Activated naive CD4-positive, alpha-beta T cell treated with anti-CD3 and anti-CD28 coated beads, Interleukin-2, amount 50 U/mL, for 16 hours (primary cell): ENCODE measurements around the gene KCND3.
"Not testable (repeated sequence)": the region's sequence is repeated elsewhere in the genome, so short reads cannot be mapped to it uniquely, and the experiment has no call there.

Experiments
- DNase-seq: peaks from one replicate; pipeline ENCODE4 v3.0.0-alpha.2; 2020

The KCND3 gene

DNA sequence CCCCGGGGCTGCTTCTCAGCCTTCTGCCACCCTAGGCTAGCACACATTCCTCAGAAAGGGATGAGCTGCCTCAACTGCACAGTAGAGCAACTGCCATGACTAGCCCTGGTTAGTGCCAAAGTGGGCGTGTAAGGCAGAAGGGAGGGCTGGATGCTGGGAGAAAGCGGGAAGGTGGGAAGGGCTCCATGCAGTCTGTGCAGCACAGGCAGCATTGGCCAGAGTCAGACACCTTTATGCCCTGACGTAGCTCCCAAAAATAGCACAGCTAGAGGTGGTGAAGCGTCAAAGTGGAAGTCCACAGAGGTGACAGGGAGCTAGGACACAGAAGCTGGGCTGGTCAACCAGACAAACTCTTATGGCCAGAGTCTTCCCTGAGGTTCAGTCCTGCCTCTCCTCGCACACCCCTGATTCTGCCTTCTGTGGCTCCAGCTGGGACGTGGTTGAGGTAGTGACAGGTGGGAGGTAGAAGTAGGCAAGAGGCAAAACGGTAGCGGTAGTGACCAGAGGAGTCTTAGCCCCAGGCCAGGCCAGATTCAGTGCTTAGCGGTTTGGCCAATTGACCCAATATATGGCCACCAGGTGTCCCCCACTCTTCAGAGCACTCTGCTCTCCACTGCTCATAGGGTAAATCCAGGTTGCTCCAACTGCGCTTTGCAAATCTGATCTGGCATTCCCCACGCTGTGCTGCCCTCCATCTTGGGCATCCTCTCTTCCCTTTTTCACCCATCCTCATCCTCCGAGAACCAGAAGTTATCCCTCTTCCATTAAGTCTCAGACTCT is 188.2 kb downstream of the KCND3 start:
- DNase-seq, result no peak

DNA sequence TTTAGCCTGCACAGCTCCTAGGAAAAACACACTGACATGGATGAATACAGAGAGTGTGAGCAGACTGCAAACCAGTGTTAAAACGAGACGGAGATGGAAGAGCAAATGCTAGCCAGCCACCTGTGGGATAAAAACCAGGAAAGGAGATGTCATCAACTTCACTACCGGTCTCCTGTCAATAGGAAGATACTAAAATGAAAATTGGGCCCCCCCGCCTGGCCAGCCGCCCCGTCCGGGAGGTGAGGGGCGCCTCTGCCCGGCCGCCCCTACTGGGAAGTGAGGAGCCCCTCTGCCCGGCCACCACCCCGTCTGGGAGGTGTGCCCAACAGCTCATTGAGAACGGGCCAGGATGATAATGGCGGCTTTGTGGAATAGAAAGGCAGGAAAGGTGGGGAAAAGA is 189.7 kb downstream of the KCND3 start:
- DNase-seq, result not testable (repeated sequence)

DNA sequence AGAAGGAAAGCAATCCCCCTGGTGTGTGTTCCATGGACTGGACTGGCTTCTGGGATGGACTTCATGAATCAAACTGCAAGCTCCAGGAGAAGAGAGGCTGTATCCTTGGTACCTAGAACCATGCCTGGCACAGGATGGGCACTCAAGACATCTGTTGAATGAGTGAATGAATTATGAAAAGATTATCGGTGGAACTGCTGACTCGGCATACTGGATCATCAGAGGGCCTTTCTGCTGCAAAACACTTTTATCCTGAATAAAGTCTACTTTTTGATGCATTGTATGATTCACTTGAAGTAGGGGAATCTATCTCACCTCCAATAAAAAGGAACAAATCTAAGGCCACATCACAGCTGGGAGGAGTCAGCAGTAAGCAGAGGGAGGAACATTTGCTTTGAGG is 190.9 kb downstream of the KCND3 start:
- no peak for DNase-seq

DNA sequence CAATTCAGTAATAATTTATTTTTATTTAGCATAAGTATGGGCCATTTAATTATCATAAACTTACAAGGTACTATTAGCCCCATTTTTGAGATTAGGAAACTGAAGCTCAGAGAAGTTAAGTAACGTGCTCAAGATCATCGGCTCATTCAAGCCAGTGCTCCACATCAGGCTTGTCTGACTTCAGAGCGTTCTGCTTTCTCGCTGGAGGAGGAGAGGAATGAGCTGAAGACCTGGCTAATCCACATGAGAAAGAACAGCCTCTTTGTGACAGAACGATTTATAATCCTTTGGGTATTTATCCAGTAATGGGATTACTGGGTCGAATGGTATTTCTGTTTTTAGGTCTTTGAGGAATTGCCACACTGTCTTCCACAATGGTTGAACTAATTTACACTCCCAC is 194.1 kb downstream of the KCND3 start:
- DNase-seq, result no peak

DNA sequence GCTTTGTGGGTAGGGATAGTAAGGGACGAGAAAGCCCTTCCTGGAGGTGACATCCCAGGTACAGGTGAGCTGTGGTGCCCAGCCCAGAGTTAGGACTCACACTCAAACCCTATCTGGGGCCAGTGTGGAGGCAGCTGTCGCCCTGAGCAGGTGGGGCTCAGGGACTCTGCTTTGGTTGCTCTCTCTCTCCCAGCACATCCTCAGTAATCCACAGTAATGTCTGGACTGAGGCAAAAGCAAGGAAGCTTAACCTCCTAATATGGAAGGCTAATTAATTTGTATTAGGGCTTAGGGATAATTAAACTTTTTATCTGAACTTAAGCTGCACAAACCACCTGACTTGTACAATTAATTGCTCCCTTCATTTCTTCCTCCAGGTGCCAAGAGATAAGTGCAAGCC is 195.5 kb downstream of the KCND3 start:
- DNase-seq, result no peak

DNA sequence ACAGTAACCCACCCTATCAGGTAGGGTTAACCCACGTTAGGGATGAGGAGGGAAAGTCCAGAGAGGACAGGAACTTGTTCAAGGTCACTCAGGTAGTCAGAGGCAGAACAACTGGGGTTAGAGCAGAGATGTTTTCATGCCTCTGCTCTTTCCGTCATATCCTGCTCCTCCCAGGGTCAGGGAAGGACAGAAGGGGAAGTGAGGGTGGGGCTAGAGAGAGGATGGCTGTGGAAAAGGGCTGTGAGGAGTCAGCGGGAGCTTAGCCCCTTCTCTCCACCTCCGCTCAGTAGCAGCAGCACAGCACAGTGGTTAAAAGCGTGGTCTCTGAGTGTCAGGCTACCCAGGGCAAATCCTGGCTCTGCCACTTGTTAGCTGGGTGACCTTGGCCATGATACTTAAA is 197.2 kb downstream of the KCND3 start:
- DNase-seq, result no peak

DNA sequence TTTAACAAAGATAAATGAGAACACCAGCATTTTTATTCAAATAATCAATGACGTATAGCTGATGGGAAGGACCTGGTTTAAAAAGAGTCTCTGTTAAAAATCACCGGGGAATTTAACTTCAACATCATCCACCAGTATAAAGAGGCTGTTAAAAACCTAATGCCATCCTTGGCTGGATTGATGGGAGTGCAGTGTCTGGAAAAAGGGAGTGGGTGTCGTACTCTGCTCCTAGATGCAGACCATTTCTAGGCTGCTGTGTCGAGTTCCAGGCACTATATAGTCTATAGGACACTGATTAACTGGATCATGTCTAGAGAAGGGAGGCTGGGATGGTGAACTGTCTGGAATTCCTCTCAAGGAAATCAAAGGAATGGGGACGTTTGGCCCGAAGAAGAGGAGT is 197.7 kb downstream of the KCND3 start:
- no peak for DNase-seq

DNA sequence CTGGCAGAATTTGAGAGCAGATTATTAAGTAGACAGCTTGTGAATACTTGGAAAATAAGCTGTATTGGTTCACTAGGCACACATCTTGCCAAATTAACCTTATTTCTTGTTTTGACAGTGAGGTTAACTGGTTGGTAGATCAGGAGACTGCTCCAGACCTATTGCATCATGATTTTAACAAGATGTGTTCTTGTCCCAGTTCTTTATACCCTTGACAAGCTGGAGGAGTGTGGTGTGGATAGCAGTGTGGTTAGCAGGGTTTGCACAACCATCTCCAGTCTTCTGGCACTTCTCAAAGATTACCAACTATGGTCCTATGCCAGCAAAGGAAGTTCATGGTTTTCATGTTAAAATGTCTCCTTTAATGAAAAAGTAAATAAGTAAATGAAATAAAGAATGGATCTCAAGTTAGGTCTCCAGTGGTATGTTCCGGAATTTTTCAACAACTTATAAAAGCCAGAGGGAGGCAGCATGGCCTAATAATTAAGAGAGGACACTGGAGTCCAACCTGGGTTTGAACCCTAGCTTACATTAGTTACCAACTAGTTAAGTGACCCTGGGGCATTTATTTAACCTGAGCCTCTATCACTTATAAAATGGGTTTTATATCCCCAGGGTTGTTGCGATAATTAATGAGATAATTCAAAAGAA is 199.7 kb downstream of the KCND3 start:
- DNase-seq, result no peak

DNA sequence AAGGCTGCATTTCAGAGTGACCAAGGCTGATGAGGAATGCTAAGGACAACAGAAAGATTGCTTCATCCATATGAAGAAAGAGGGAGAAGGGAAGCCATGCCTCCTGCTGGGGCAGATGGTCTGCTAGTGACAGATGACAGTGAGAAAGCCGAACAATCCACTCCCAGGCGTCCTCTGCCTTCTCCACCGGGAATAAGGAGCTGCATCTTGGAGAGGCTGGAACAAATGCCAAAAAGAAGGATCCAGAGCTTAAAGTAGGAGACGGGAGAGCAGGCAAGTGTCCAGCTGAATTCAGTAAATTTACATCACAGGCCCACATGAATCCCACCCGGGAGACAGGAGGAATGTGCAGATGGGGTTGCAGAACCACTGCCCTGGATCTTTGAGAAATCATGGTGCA is 200.3 kb downstream of the KCND3 start:
- DNase-seq, result no peak

DNA sequence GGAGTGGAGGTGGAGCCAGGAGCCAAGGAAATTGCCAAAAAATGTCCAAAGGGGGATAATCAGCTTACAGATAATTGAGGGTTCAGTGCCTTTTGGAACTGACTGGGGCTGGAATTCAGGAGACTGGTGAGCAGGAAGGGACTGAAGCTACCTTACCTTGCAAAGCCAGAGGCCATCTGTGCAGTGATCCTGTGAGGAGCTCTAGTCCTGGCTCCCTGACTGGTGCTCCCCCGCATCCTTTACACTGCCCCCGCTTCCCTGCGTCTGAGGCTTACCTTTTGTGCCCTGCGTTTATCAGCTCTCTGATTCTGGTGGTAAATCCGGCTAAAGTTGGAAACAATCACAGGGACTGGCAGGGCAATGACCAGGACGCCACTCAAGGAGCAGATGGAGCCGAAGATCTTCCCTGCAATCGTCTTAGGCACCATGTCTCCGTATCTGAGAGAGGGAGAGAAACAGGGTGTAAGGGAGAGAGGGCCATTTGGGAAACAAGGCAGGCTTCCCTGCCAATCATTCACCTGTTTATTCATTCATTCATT is 202.7 kb downstream of the KCND3 start:
- DNase-seq, result no peak

DNA sequence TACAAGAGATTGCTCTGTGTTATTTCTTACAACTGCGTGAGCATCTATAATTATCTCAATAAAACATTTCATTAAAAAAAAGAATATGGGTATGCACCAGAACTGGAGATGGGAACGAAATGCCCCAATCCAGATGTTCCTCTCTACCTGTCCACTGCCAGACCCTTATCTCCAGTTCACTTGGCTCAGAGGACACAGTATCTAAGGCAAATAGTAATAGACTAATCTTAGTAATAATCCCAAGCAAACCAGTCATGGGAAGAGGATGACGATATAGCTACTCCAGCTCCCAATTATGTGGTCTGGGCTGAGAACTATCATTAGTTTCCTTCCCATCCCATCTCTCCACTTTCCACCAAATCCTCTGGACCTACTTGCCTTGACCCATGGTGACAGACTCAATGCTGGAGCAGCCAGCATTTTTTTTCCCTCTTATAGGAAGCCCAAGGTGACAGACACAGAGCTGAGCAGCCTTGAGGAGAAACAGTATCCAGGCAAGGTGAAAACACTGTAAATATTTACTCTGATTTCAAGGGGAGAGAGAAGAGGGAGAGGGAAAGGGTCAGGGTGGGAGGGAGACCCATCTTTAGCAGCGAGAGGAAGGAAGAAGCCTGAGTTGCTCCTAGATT is 205.1 kb downstream of the KCND3 start:
- no peak for DNase-seq

DNA sequence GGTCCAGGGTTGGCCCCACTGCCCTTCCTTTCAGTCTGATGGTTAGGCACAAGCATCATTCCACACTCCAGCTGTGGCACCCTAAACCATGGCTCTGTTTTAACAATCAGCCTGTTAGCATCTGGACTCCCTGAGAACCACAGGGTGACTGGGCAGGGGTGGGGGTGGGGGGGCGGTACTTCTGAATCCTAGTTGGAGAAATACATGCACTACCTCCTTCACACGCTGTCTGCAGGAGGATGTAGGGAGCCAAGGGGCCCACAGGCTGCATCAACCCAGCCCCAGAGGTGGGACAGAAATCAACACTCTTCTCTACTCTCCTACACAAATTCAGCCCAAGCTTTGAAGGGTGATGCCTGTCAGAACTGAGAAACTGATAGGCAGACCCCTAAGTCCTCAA is 209.9 kb downstream of the KCND3 start:
- no peak for DNase-seq

DNA sequence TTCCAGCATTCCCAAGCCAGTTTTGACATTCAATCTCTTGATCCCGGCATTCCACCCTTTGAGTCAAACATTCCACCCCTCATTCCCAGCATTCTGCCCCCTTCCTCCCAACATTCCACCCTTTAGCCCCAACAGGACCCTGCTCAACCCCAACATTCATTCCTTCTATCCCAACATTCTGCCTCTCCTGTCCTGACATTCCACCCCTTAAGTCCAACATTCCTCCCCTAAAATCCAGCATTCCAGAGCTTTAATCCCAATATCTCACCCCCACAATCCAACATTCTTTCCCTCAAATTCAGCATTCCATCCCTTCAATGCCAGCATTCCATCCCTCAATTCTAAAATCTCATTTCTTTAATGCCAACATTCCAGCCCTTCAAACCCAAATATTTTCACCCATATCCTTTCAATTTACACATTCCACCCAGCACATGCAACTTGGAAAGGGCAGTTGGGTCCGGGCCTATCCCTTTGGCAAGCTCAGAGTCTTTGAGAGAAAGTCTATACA is 210.9 kb downstream of the KCND3 start:
- no peak for DNase-seq

DNA sequence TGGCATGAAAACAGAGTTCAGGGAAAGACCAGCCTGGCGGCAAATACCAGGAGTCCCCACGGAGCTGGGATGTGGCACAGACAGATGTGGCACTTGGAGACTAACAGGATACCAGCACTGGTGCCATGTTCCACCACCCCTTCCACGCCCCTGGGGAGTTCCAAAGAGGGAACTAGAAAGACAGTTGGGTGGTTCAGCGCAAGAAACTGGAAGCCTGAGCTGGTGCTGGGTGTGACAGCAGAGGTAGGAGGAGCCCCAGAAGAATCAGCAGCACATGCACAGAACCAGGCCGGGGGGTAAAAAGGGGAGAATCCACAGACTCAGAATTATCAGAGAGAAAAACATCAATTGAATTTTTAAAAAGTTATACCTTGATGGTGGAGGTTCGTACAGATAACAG is 211.4 kb downstream of the KCND3 start:
- DNase-seq, result no peak

DNA sequence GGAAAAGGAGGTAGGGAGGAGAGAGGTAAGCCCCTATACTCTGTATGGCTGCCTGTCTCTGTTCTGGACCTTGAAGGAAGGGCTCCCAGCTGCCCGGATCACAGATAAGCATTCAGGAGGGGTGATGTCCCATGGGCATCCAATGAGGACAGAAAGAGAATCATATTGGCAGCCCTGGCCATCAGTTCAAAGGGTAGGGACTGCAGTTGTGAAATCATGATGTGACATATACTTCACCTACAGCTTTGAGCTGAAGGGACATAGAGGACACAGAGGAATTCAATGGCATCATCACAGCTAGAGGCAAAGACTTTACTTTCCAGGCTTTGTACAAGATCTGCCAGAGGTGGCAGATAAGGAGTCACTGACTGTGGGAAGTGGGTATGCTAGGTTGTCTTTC is 212.2 kb downstream of the KCND3 start:
- DNase-seq, result no peak

DNA sequence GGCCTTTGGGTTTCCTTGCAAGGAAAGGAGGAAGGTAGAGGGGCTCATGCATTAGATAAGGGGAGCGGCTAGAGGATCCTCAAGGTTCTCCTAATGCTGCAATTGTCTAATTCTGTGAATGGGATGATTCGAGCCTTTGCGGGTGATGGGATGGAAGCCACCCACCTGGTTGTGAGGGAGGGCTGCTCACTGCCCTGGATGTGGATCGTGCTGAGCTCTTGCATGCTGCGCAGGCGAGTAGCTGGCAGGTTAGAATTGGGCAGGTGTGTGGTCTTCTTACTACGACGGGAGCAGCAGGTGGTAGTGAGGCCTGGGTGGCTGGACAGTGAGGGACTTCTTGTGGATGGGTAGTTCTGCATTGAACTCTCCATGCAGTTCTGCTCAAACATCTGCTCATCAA is 212.6 kb downstream of the KCND3 start:
- no peak for DNase-seq

DNA sequence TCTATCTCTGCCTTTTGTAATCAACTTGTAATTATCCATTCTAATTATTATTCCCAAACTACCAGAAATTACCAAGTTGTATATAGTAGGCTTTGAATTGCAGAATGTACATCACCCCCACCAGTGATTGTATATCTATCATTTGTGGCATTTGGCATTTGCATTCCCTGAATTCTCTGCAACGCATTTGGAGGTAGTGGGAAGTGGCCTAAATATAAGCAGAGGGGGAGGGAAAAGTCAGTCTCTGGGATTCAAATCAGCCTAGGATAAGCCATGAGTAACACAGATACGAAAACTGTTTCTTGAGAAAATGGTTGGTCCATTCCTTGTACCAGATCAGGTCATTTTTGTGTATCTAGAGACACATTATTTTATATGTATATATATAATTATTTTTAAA is 213.1 kb downstream of the KCND3 start:
- DNase-seq, result no peak

DNA sequence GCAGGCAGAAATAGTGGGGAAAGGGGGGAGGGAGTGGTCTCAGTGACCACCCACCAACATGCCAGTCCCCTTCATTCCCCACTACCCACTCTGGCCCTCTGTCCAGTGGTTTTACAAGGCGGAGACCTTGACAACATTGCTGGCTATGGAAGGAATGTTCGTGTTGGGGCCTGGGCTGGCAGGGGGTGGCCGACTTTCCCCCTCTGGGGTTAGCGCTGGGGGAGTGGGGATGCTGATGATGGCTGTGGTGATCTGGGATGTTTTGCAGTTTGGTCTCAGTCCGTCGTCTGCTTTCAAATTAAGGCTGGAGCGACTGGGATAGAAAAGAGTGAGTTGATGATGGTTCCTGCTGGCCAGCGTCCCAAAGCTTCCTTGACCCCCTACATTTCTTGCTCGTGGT is 213.5 kb downstream of the KCND3 start:
- DNase-seq, result no peak

DNA sequence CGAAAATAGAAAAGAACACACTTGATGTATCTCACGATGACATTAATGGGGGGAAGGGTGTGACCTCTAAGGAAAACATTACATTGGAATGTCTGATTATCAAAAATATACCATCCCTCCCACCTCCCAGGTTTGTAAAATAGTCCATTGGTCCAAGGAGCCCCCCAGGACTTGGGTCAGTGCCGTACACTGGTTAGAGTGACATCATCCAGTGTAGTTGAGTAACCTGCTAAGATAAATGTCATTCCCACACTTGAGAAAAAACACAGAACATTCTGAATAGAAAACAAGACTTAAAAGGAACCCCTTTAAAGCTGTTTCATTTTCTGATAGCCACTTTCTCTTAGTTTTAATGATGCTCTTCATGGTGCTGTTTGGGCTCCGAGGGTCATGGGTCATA is 218.6 kb downstream of the KCND3 start:
- no peak for DNase-seq

DNA sequence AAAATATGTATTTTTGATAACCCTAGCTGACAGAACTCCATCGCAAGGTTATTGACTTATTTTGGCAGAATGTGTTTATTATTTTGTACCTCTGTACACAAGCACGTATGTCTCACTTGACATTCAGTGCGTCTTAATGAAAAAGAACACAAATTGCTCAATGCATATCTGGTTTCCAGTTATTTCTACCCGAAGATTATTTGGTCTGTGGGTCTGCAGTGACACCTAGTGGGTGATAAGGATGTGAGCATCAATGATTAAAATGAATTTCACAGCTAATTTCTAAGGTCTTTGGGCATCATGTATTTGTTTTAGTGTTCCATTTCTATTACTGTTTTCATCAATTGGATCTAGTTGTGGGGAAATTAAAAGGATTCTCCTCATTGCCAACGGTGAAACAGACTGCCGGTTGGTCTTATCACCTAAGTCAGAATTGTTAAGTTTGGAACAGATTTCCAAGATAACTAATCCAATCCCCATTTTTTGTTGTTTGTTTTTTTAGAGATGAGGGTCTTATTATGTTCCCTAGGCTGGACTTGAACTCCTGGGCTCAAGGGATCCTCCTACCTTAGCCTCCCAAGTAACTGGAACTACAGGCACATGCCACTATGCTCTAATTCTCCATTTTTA is 219.8 kb downstream of the KCND3 start:
- DNase-seq, result peak; percentile 36

DNA sequence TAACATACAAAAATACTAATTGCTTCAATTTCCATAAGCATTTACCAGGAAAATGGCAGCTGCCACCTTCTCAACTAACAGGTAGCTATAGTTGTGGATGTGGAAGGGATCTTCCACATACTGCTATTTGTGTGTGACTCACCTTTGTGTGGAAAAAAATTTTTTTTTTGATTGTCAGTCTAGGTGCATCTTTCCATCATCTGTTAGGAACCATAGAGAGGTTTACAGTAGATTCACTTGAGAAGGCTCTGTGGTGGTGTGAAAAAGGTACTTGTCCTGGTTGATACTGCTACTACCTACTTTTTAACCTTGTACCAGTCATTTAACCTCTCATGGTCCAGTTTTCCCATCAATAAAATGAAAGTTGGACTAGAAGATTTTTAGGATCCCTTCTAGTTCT is 220.8 kb downstream of the KCND3 start:
- no peak for DNase-seq

DNA sequence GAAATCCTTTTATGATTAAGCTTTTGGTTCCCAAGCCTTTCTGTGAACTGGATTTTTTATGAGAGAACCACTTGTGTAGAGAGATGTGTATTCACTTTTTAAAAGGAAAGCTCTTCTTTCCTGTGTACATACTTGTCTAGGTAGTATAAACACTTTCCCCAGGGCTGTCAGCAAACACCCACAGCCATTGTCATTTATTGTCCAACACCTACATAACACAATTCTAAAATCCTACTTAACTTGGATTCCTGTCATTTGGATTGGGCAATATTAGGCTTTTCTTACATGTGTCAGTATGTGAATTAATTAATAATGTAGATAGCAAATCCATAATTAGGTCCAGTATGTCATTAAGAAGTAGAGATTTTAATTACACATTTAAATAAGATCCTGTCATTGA is 221.4 kb downstream of the KCND3 start:
- no peak for DNase-seq

DNA sequence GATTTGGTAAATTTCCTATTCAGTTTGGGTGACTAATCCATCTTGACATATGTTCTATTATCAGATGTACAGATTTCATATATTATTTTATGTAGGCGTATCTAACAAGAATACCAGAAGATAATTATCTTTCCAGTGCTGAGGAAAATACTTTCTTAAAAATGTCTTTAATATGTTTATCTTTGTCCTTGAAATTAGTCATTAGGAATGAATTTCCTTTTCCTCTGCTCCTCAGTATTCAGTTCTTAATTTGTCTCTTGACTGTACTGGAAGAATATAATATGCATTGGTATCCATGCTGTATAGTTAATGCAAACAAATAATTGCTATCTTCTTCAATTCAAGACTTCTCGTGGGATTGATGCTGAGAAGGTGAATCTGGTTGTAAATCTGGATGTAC is 227.1 kb downstream of the KCND3 start:
- DNase-seq, result no peak
